SK-N-MC (cell line): ENCODE measurements around the gene ADAMTS12.

Experiments
- EZH2 ChIP-seq: fragments of 200-600 bp; sonication (generic); IDR thresholded peaks from one replicate; pipeline ENCODE4 v1.6.1; 2017; ENCODE audit warnings: antibody characterized with exemption
- POLR2AphosphoS5 ChIP-seq: IDR thresholded peaks from 2 replicates; pipeline ENCODE4 v1.6.1; 2012; ENCODE audit warnings: mild to moderate bottlenecking, low read depth, low read length, borderline replicate concordance

GRCh38 chr5:33938507-33938796 is 46.7 kb upstream of the ADAMTS12 start:
- TF ChIP-seq EZH2 (no peak), POLR2AphosphoS5 (no peak)
